T-cell (primary cell): ENCODE results near the gene CD86. TPM values are rescaled to one million over a fixed set of nuclear protein-coding genes. Genes with fewer than 3 reads are reported as not detected.

ENCODE experiments used
- ATAC-seq, 4 experiments: fragments of 200-7000 bp in 3 of 4; fragments of 150-1000 bp in 1 of 4; cut with Tn5 transposase; replicated peaks in 1 of 4; 1 replicate in 3 of 4; 2 replicates in 1 of 4; pipeline ENCODE4 v1.10.0; 2021; ENCODE audit warnings: moderate library complexity in 3 of 4, mild to moderate bottlenecking in 2 of 4, moderate number of reproducible peaks in 1 of 4
- CTCF ChIA-PET, 2 donors: fragments of 300-600 bp; sonication (Branson Sonifier 250); formaldehyde crosslinking; loops; one replicate each; lab custom pipeline; 2022; ENCODE audit warnings: antibody characterized with exemption in 2 of 2; lab: Charles Lee
- POLR2A ChIA-PET, 2 donors: fragments of 300-600 bp; sonication (Branson Sonifier 250); formaldehyde crosslinking; loops; one replicate each; lab custom pipeline; 2022; ENCODE audit warnings: antibody characterized with exemption in 2 of 2; lab: Charles Lee
- DNase-seq, 35 experiments: peaks; one replicate each; pipeline versions ENCODE4 v3.0.0 to v3.0.0-alpha.2; 2013 to 2023
- H3K27ac ChIP-seq: one replicate; pipeline ENCODE4 v1.5.1; 2013; ENCODE audit warnings: low read length
- H3K27me3 ChIP-seq, 2 experiments: replicated peaks in 1 of 2; 1 replicate in 1 of 2; 2 replicates in 1 of 2; pipeline versions ENCODE4 v1.6.1 to v1.7.0; 2013; ENCODE audit warnings: low read length in 1 of 2, mixed read lengths in 1 of 2; ENCODE audit not compliant: control insufficient read depth in 2 of 2, insufficient read depth in 2 of 2; ENCODE audit errors: extremely low read depth in 1 of 2
- H3K36me3 ChIP-seq, 2 donors: 1 replicate in 1 of 2; 2 replicates in 1 of 2; pipeline versions ENCODE4 v1.6.1 to v1.7.0; 2013; ENCODE audit warnings: low read length in 1 of 2; ENCODE audit not compliant: control insufficient read depth in 2 of 2, insufficient read depth in 1 of 2; ENCODE audit errors: extremely low read depth in 1 of 2
- H3K4me1 ChIP-seq, 2 experiments: 1 replicate in 1 of 2; 2 replicates in 1 of 2; pipeline versions ENCODE4 v1.6.1 to v1.7.0; 2013; ENCODE audit warnings: low read length in 2 of 2, mixed read lengths in 1 of 2; ENCODE audit not compliant: insufficient read depth in 2 of 2, control insufficient read depth in 1 of 2; ENCODE audit errors: extremely low read depth in 1 of 2
- H3K4me3 ChIP-seq, 2 donors: 1 replicate in 1 of 2; 2 replicates in 1 of 2; pipeline versions ENCODE4 v1.5.1 to v1.7.0; 2013; ENCODE audit warnings: mild to moderate bottlenecking in 2 of 2, low read length in 1 of 2, moderate library complexity in 1 of 2; ENCODE audit not compliant: control insufficient read depth in 1 of 2; ENCODE audit errors: extremely low read depth in 1 of 2
- H3K9me3 ChIP-seq: 2 replicates; pipeline ENCODE4 v1.7.0; 2013
- H3K27ac Mint-ChIP-seq, 2 donors: one replicate each; pipeline ENCODE4 v1.8.0; 2020 to 2021; ENCODE audit warnings: mild to moderate bottlenecking in 2 of 2, mixed read lengths in 2 of 2
- H3K27me3 Mint-ChIP-seq, 2 donors: one replicate each; pipeline ENCODE4 v1.8.0; 2021 to 2022; ENCODE audit warnings: mixed read lengths in 2 of 2
- H3K36me3 Mint-ChIP-seq: one replicate; pipeline ENCODE4 v1.8.0; 2021; ENCODE audit warnings: mixed read lengths
- H3K4me1 Mint-ChIP-seq, 3 donors: one replicate each; pipeline ENCODE4 v1.8.0; 2020 to 2022; ENCODE audit warnings: mixed read lengths in 3 of 3, mild to moderate bottlenecking in 1 of 3
- H3K4me3 Mint-ChIP-seq, 3 donors: one replicate each; pipeline ENCODE4 v1.8.0; 2020 to 2022; ENCODE audit warnings: mild to moderate bottlenecking in 3 of 3, mixed read lengths in 3 of 3, moderate library complexity in 3 of 3
- H3K9me3 Mint-ChIP-seq, 3 donors: one replicate each; pipeline ENCODE4 v1.8.0; 2020 to 2022; ENCODE audit warnings: mixed read lengths in 3 of 3
- WGBS: methylation state at CpG from one replicate; pipeline ENCODE4 v1.1.5; 2013; ENCODE audit warnings: missing lambda C conversion rate; ENCODE audit not compliant: insufficient coverage; 5-methylcytosine and 5-hydroxymethylcytosine counted together
- total RNA-seq, 35 experiments: library from RNA in 6 of 35; stranded (reverse) in 6 of 35; fragments of 120-200 nt in 1 of 35; gene quantifications; one replicate each; pipeline versions ENCODE4 v1.2.1 to v1.2.4 and lab custom pipeline; 2013 to 2026

The CD86 gene
- total RNA-seq, 5 donors from 2014 or later (not counting 1 experiment from before 2014, with no cell fraction given): 0.23 to 1.2 (median 0.52) TPM; not detected in 1

DNA sequence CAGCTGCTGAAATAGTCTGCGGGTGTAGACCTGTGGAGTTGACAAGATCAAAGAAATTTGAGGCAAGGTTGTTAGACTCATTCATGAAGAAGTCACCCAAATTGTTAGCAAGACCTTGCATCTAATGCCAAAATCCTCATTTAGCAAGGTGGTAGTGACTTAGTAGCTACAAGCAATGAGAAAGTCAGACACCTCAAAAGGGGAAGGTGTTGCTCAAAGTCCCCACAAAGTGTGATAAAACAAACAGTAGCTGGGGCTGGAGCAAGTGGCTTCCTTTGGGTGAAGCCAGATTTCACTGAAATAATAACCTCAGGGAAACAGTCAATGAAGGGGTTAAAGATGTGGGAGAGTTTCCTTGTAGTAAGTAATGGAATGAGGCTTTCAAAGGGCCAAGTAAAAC, 44.9 kb downstream of the CD86 start:
- no peak overlapping the region for H3K4me3 Mint-ChIP-seq
- no peak overlapping the region for H3K27ac Mint-ChIP-seq
- H3K36me3 Mint-ChIP-seq: no peaks in the 10 kb centered on the region
- POLR2A ChIA-PET: no interaction called here
- WGBS: no CpG with 5 or more reads among the region's 1 CpG
- Histone ChIP-seq H3K27ac (no peak overlapping the region), H3K4me3 (no peak overlapping the region), H3K27me3 (peaks cover 0 to 2% of the 10 kb centered on the region in 2 experiments), H3K36me3 (no peaks in the 10 kb centered on the region), H3K4me1 (peaks cover 6 to 8% of the 10 kb centered on the region in 2 experiments), H3K9me3 (no peaks in the 10 kb centered on the region)
- no peaks in the 10 kb centered on the region for H3K9me3 Mint-ChIP-seq
- H3K27me3 Mint-ChIP-seq: no peaks in the 10 kb centered on the region
- CTCF ChIA-PET: interaction anchor here in 1 of 2 donors (1.4 to 3.4 kb wide), 4 partner anchors 200 to 316 kb away, joined by 3 to 45 read pairs (median 6); partner anchors contain the start of gene WDR5B
- peaks cover 8 to 18% (median 12%) of the 10 kb centered on the region in 3 donors for H3K4me1 Mint-ChIP-seq
- DNase-seq (no peak), ATAC-seq (no peak)

GRCh38 chr3:122100591-122101463, 45.7 kb downstream of the CD86 start:
- ATAC-seq (peak in 2 of 4 experiments; percentile 46 to 52), DNase-seq (peak in 9 of 35 experiments; percentile 3 to 55 (median 10))
- no CpG with 5 or more reads among the region's 8 CpGs for WGBS
- Histone ChIP-seq H3K4me1 (peaks cover 6 to 8% of the 10 kb centered on the region in 2 experiments), H3K4me3 (no peak overlapping the region), H3K27me3 (peaks cover 0 to 2% of the 10 kb centered on the region in 2 experiments), H3K36me3 (no peaks in the 10 kb centered on the region), H3K27ac (no peak overlapping the region), H3K9me3 (no peaks in the 10 kb centered on the region)
- ChIA-PET POLR2A (interaction anchor here in 1 of 2 donors (0.5 to 1.0 kb wide), 2 partner anchors 199 to 305 kb away, joined by 3 to 4 read pairs; no protein-coding TSS in a partner anchor), CTCF (interaction anchor here (0.6 to 3.4 kb wide), 23 partner anchors 11 to 1458 kb away, joined by 3 to 45 read pairs (median 5); partner anchors contain the start of genes POLQ (in 1 of the 2) and WDR5B (in 1 of the 2))
- Mint-ChIP-seq H3K27ac (peak overlapping the region in 1 of 2 donors; percentile 5), H3K36me3 (no peaks in the 10 kb centered on the region), H3K9me3 (no peaks in the 10 kb centered on the region), H3K4me1 (peaks cover 8 to 18% (median 12%) of the 10 kb centered on the region in 3 donors), H3K4me3 (peak overlapping the region in 1 of 3 donors; percentile 2), H3K27me3 (no peaks in the 10 kb centered on the region)

DNA sequence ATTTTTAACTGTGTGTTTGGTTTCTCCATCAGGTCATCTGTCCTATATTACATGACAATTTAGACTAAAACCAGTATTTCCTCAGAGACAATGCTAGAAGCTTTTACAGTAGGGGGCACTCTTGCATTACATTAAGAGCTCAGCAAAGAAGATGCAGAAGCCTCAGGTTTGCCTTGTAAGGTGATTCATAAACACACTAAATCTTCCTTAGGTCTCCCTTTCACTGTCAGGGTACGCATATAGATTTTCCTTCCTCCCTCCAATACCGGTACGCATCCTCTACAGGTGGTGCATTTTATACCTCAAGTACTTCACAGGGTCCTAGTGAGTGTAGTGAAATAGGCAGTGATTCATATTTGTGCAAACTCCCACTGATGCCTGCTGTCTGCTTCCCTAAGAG, 46.5 kb downstream of the CD86 start:
- Mint-ChIP-seq H3K9me3 (no peaks in the 10 kb centered on the region), H3K4me3 (no peak overlapping the region), H3K27ac (no peak overlapping the region), H3K4me1 (peaks cover 8 to 18% (median 12%) of the 10 kb centered on the region in 3 donors), H3K36me3 (no peaks in the 10 kb centered on the region), H3K27me3 (no peaks in the 10 kb centered on the region)
- Histone ChIP-seq H3K4me1 (peaks cover 6 to 8% of the 10 kb centered on the region in 2 experiments), H3K27ac (no peak overlapping the region), H3K27me3 (peaks cover 0 to 2% of the 10 kb centered on the region in 2 experiments), H3K36me3 (no peaks in the 10 kb centered on the region), H3K9me3 (no peaks in the 10 kb centered on the region), H3K4me3 (no peak overlapping the region)
- no CpG with 5 or more reads among the region's 3 CpGs for WGBS
- ATAC-seq (peak in 2 of 4 experiments; percentile 71 to 72), DNase-seq (peak in 6 of 35 experiments; percentile 4 to 78 (median 19))
- POLR2A ChIA-PET: interaction anchor here in 1 of 2 donors (0.6 to 1.0 kb wide), 2 partner anchors 125 to 198 kb away, joined by 3 to 4 read pairs; no protein-coding TSS in a partner anchor
- CTCF ChIA-PET: interaction anchor here (0.5 to 3.4 kb wide), 29 partner anchors 10 to 1457 kb away, joined by 3 to 45 read pairs (median 5); partner anchors contain the start of genes FAM162A (in 1 of the 2), POLQ (in 1 of the 2) and WDR5B (in 1 of the 2)

DNA sequence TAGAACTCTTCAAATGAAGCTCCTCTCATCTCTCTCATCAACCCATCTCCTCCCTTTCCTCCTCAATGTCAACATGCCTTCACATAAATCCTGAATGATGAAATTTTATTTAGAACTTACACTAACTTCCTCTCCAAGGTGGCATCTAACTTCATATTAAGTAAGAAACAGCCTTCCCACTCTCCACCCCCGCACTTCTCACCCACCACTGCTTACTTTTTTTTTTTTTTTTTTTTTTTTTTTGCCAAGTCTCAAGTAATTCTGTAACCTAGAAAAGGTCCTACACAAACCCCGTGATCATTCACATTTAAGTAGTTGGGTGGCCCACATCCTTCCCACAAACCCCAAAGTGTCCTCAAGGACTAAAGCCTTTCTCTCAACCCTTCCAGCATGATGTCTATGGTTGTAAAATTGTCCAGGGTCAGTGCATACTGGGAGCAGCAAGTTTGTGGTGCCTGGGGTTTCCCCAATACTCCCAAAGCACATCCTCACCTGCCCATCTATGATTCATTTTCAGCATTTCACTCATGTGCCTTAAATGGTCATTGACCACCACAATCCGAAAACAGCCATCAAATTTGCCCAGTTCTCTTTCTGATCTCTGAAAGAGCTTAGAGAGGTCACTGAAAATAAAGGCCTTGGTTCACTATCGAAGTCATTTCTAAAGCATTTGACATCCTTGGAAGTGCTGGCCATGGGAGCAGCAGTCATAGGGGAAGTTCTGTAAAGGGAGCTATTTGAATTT, 47.2 kb downstream of the CD86 start:
- no peak for ATAC-seq

GRCh38 chr3:122103821-122104514, 48.8 kb downstream of the CD86 start:
- Histone ChIP-seq H3K4me1 (peaks cover 6 to 8% of the 10 kb centered on the region in 2 experiments), H3K27ac (no peak overlapping the region), H3K9me3 (no peaks in the 10 kb centered on the region), H3K36me3 (no peaks in the 10 kb centered on the region), H3K4me3 (no peak overlapping the region), H3K27me3 (peaks cover 0 to 3% of the 10 kb centered on the region in 2 experiments)
- CTCF ChIA-PET: interaction anchor here (0.6 to 1.0 kb wide), 3 partner anchors 11 to 245 kb away, joined by 3 read pairs; no protein-coding TSS in a partner anchor
- no peak for DNase-seq
- no peak overlapping the region for H3K4me3 Mint-ChIP-seq
- H3K36me3 Mint-ChIP-seq: no peaks in the 10 kb centered on the region
- WGBS: 25% methylated on average over 1 of the region's 2 CpGs
- no peak overlapping the region for H3K27ac Mint-ChIP-seq
- H3K27me3 Mint-ChIP-seq: peaks cover 0 to 4% of the 10 kb centered on the region in 2 donors
- POLR2A ChIA-PET: no interaction called here
- peaks cover 8 to 18% (median 12%) of the 10 kb centered on the region in 3 donors for H3K4me1 Mint-ChIP-seq
- ATAC-seq: no peak
- H3K9me3 Mint-ChIP-seq: no peaks in the 10 kb centered on the region

More for the DNA sequence above, 47.2 kb downstream of the CD86 start:
- ChIA-PET POLR2A (interaction anchor here in 1 of 2 donors (1.0 kb wide), 1 partner anchor 198 kb away, joined by 3 read pairs; no protein-coding TSS in a partner anchor), CTCF (interaction anchor here (0.5 to 3.4 kb wide), 23 partner anchors 9 to 1162 kb away, joined by 3 to 45 read pairs (median 5); partner anchors contain the start of genes FAM162A (in 1 of the 2) and POLQ (in 1 of the 2))
- Histone ChIP-seq H3K4me1 (peaks cover 6 to 8% of the 10 kb centered on the region in 2 experiments), H3K9me3 (no peaks in the 10 kb centered on the region), H3K27me3 (peaks cover 0 to 2% of the 10 kb centered on the region in 2 experiments), H3K4me3 (no peak overlapping the region), H3K36me3 (no peaks in the 10 kb centered on the region), H3K27ac (no peak overlapping the region)
- Mint-ChIP-seq H3K27me3 (no peaks in the 10 kb centered on the region), H3K36me3 (no peaks in the 10 kb centered on the region), H3K9me3 (no peaks in the 10 kb centered on the region), H3K27ac (no peak overlapping the region), H3K4me3 (no peak overlapping the region), H3K4me1 (peaks cover 8 to 18% (median 12%) of the 10 kb centered on the region in 3 donors)
- DNase-seq: peak in 1 of 35 experiments; percentile 8
- 33% methylated on average over 1 of the region's 4 CpGs for WGBS
